Kasumi-1 (cell line): ENCODE data around the gene RNF123.
A peak's percentile ranks its signal among the peaks of the same experiment; 100 is the strongest.
"Not testable (repeated sequence)": the region's sequence is repeated elsewhere in the genome, so short reads cannot be mapped to it uniquely, and the experiment has no call there.

ENCODE experiments used
- DNase-seq, 2 experiments: peaks; one replicate each; lab custom pipeline; 2025; lab: John Stamatoyannopoulos, UW

The RNF123 gene

GRCh38 chr3:49720855-49721595 is 31.7 kb downstream of the RNF123 start:
- no peak for DNase-seq

- DNase-seq: no peak
These were observed 32.2 kb downstream of the RNF123 start for GRCh38 chr3:49721596-49721895.

GRCh38 chr3:49721896-49722781 is 32.8 kb downstream of the RNF123 start:
- DNase-seq: no peak

- no peak for DNase-seq
These were observed 33.5 kb downstream of the RNF123 start for GRCh38 chr3:49722896-49723295.

GRCh38 chr3:49723296-49723627 is 33.9 kb downstream of the RNF123 start:
- DNase-seq: peak in 1 of 2 experiments; percentile 25

GRCh38 chr3:49723628-49724551 is 34.5 kb downstream of the RNF123 start, which contains the start of gene GMPPB:
GMPPB (minus strand) TSS chr3:49723951; CDS start chr3:49723726, 225 bp downstream.
- DNase-seq: peak; percentile 92 to 94

GRCh38 chr3:49724586-49724985 is 35.2 kb downstream of the RNF123 start:
- no peak for DNase-seq

GRCh38 chr3:49725906-49726681 is 36.7 kb downstream of the RNF123 start:
- no peak for DNase-seq

GRCh38 chr3:49727154-49727923 is 38.0 kb downstream of the RNF123 start:
- DNase-seq: no peak

- no peak for DNase-seq
These were observed 38.6 kb downstream of the RNF123 start for GRCh38 chr3:49727924-49728361.

- DNase-seq: no peak
These were observed 40.7 kb downstream of the RNF123 start for GRCh38 chr3:49729966-49730609.

GRCh38 chr3:49732597-49732996 is 43.2 kb downstream of the RNF123 start:
- DNase-seq: no peak

- no peak for DNase-seq
These were observed 44.2 kb downstream of the RNF123 start for GRCh38 chr3:49733551-49733950.

- no peak for DNase-seq
These were observed 45.4 kb downstream of the RNF123 start for GRCh38 chr3:49734752-49735151.

- no peak for DNase-seq
These were observed 48.8 kb downstream of the RNF123 start for GRCh38 chr3:49738067-49738713.

- no peak for DNase-seq
These were observed 51.1 kb downstream of the RNF123 start for GRCh38 chr3:49740427-49740826.

- peak in 1 of 2 experiments; percentile 6 for DNase-seq
These were observed 56.6 kb downstream of the RNF123 start for GRCh38 chr3:49745986-49746385.

GRCh38 chr3:49747792-49748480 is 58.6 kb downstream of the RNF123 start:
- DNase-seq: no peak

- not testable (repeated sequence) for DNase-seq
These were observed 59.5 kb downstream of the RNF123 start for GRCh38 chr3:49748874-49749273.
